ENCODE data around the gene BDNF. TPM values are rescaled to one million over a fixed set of nuclear protein-coding genes. Genes with fewer than 3 reads are reported as not detected.

BDNF gene
- total RNA-seq, 1 experiment from 2014 or later, result 8.5 TPM

- no peaks in the 10 kb centered on the region; the same call in 1 of the 2 replicates for H3K27me3 ChIP-seq (replicated peaks; ENCODE audit: control insufficient read depth, insufficient read depth, low read length)
- no peaks in the 10 kb centered on the region for H3K9me3 ChIP-seq
- no peaks in the 10 kb centered on the region for H3K4me1 Mint-ChIP-seq (ENCODE audit: low read depth, unreplicated experiment)
- ChIA-PET POLR2A (no interaction called here), CTCF (no interaction called here)
- intact Hi-C loops (cut with micrococcal nuclease; ENCODE audit: unreplicated experiment), result no loop called here
- BruUV-seq (replicated peaks), result no TSS peak
- no peaks in the 10 kb centered on the region for H3K27me3 Mint-ChIP-seq (ENCODE audit: insufficient read depth, unreplicated experiment)
- no peaks in the 10 kb centered on the region for H3K9me3 Mint-ChIP-seq (ENCODE audit: unreplicated experiment)
- DNase-seq, result no peak
- H3K36me3 ChIP-seq (ENCODE audit: control insufficient read depth, insufficient read depth, low read length), result no peaks in the 10 kb centered on the region
- H3K27ac Mint-ChIP-seq (ENCODE audit: unreplicated experiment), result no peak overlapping the region
- H3K36me3 Mint-ChIP-seq (ENCODE audit: insufficient read depth, unreplicated experiment), result no peaks in the 10 kb centered on the region
- H3K4me1 ChIP-seq, result no peaks in the 10 kb centered on the region
- H3K4me3 Mint-ChIP-seq (ENCODE audit: unreplicated experiment), result no peak overlapping the region
- no peak for TF ChIP-seq CTCF (IDR thresholded peaks at IDR 0.05; ENCODE audit: insufficient read depth in 1 of 2, low read depth in 1 of 2, low read length in 1 of 2, severe bottlenecking in 1 of 2, unreplicated experiment in 1 of 2)
- no peak overlapping the region for H3K4me3 ChIP-seq (ENCODE audit: low read depth, low read length)
Measured at GRCh38 chr11:27648840-27649239, 51.4 kb downstream of the BDNF start.

GRCh38 chr11:27646051-27646818 is 54.0 kb downstream of the BDNF start:
- Mint-ChIP-seq H3K4me3 (ENCODE audit: unreplicated experiment) (no peak overlapping the region), H3K9me3 (ENCODE audit: unreplicated experiment) (no peaks in the 10 kb centered on the region), H3K4me1 (ENCODE audit: low read depth, unreplicated experiment) (no peaks in the 10 kb centered on the region), H3K36me3 (ENCODE audit: insufficient read depth, unreplicated experiment) (no peaks in the 10 kb centered on the region), H3K27me3 (ENCODE audit: insufficient read depth, unreplicated experiment) (no peaks in the 10 kb centered on the region), H3K27ac (ENCODE audit: unreplicated experiment) (no peak overlapping the region)
- Histone ChIP-seq H3K27me3 (replicated peaks; ENCODE audit: control insufficient read depth, insufficient read depth, low read length) (no peaks in the 10 kb centered on the region; the same call in 1 of the 2 replicates), H3K4me3 (ENCODE audit: low read depth, low read length) (no peak overlapping the region), H3K9me3 (no peaks in the 10 kb centered on the region), H3K36me3 (ENCODE audit: control insufficient read depth, insufficient read depth, low read length) (no peaks in the 10 kb centered on the region), H3K4me1 (no peaks in the 10 kb centered on the region)
- CTCF ChIA-PET, result no interaction called here
- POLR2A ChIA-PET, result no interaction called here
- BruUV-seq (replicated peaks), result no TSS peak
- TF ChIP-seq CTCF (IDR thresholded peaks at IDR 0.05; ENCODE audit: insufficient read depth in 1 of 2, low read depth in 1 of 2, low read length in 1 of 2, severe bottlenecking in 1 of 2, unreplicated experiment in 1 of 2), result no peak
- no peak for DNase-seq
- intact Hi-C loops (cut with micrococcal nuclease; ENCODE audit: unreplicated experiment), result no loop called here

GRCh38 chr11:27642954-27643353 is 57.3 kb downstream of the BDNF start:
- Histone ChIP-seq H3K27me3 (replicated peaks; ENCODE audit: control insufficient read depth, insufficient read depth, low read length) (no peaks in the 10 kb centered on the region), H3K36me3 (ENCODE audit: control insufficient read depth, insufficient read depth, low read length) (no peaks in the 10 kb centered on the region), H3K9me3 (peaks cover 2% of the 10 kb centered on the region; the same call in 1 of the 2 replicates), H3K4me3 (ENCODE audit: low read depth, low read length) (no peak overlapping the region), H3K4me1 (no peaks in the 10 kb centered on the region)
- Mint-ChIP-seq H3K27me3 (ENCODE audit: insufficient read depth, unreplicated experiment) (no peaks in the 10 kb centered on the region), H3K4me3 (ENCODE audit: unreplicated experiment) (no peak overlapping the region), H3K9me3 (ENCODE audit: unreplicated experiment) (peaks cover 3% of the 10 kb centered on the region), H3K36me3 (ENCODE audit: insufficient read depth, unreplicated experiment) (no peaks in the 10 kb centered on the region), H3K27ac (ENCODE audit: unreplicated experiment) (no peak overlapping the region), H3K4me1 (ENCODE audit: low read depth, unreplicated experiment) (no peaks in the 10 kb centered on the region)
- DNase-seq, result peak in 1 of 2 experiments; percentile 13
- no peak for TF ChIP-seq CTCF (IDR thresholded peaks at IDR 0.05; ENCODE audit: insufficient read depth in 1 of 2, low read depth in 1 of 2, low read length in 1 of 2, severe bottlenecking in 1 of 2, unreplicated experiment in 1 of 2)
- intact Hi-C loops (cut with micrococcal nuclease; ENCODE audit: unreplicated experiment), result loop anchor here (1.0 kb wide), 1 partner anchor 1516 kb away; no protein-coding TSS in a partner anchor
- ChIA-PET POLR2A (no interaction called here), CTCF (interaction anchor here (0.6 to 1.5 kb wide), 5 partner anchors 56 to 1685 kb away, joined by 3 to 6 read pairs (median 5); no protein-coding TSS in a partner anchor)
- BruUV-seq (replicated peaks), result no TSS peak
